ENCODE data around the gene HEMGN.
"Not testable (repeated sequence)": the region's sequence is repeated elsewhere in the genome, so short reads cannot be mapped to it uniquely, and the experiment has no call there.

The HEMGN gene

GRCh38 chr9:97963232-97963631 is 25.3 kb upstream of the HEMGN start:
- no peak for DNase-seq

- no peak for DNase-seq
These were observed 24.6 kb upstream of the HEMGN start for GRCh38 chr9:97962575-97962974.

GRCh38 chr9:97962136-97962535 is 24.2 kb upstream of the HEMGN start:
- no peak for DNase-seq

GRCh38 chr9:97961361-97961760 is 23.4 kb upstream of the HEMGN start:
- DNase-seq = no peak

GRCh38 chr9:97960678-97961328 is 22.8 kb upstream of the HEMGN start:
- DNase-seq = not testable (repeated sequence)

GRCh38 chr9:97959585-97959984 is 21.6 kb upstream of the HEMGN start:
- DNase-seq = no peak

GRCh38 chr9:97958812-97959511 is 21.0 kb upstream of the HEMGN start:
- no peak for DNase-seq

GRCh38 chr9:97956331-97956730 is 18.4 kb upstream of the HEMGN start:
- no peak for DNase-seq

- DNase-seq = peak; percentile 28
These were observed 16.6 kb upstream of the HEMGN start for GRCh38 chr9:97954550-97954989.

GRCh38 chr9:97950873-97951272 is 12.9 kb upstream of the HEMGN start:
- not testable (repeated sequence) for DNase-seq

- DNase-seq = not testable (repeated sequence)
These were observed 9.1 kb upstream of the HEMGN start for GRCh38 chr9:97947094-97947493.

- DNase-seq = not testable (repeated sequence)
These were observed 7.5 kb upstream of the HEMGN start for GRCh38 chr9:97945470-97945869.

GRCh38 chr9:97944612-97945011 is 6.6 kb upstream of the HEMGN start:
- no peak for DNase-seq

- DNase-seq = no peak
These were observed 5.4 kb upstream of the HEMGN start for GRCh38 chr9:97943308-97943855.

GRCh38 chr9:97941323-97941722 is 3.4 kb upstream of the HEMGN start:
- no peak for DNase-seq

GRCh38 chr9:97940741-97941140 is 2.8 kb upstream of the HEMGN start:
- DNase-seq = no peak

GRCh38 chr9:97940233-97940632 is 2.3 kb upstream of the HEMGN start:
- DNase-seq = no peak

GRCh38 chr9:97936998-97937397 is 974 bp downstream of the HEMGN start:
- DNase-seq = no peak

GRCh38 chr9:97935276-97935675 is 2.7 kb downstream of the HEMGN start:
- DNase-seq = no peak

- DNase-seq = no peak
These were observed 3.5 kb downstream of the HEMGN start for GRCh38 chr9:97934321-97935115.

GRCh38 chr9:97933297-97933998 is 4.5 kb downstream of the HEMGN start:
- no peak for DNase-seq

- DNase-seq = no peak
These were observed 7.0 kb downstream of the HEMGN start for GRCh38 chr9:97930972-97931371.
